Measurements from ENCODE around the gene ABO. TPM values are rescaled to one million over a fixed set of nuclear protein-coding genes. Genes with fewer than 3 reads are reported as not detected.

The ABO gene
- total and polyA plus RNA-seq, 2 donors (not counting 3 experiments of a cell fraction or from before 2014, with no cell fraction given) = not detected

GRCh38 chr9:133282464-133283238 lies 7.7 kb upstream of the ABO start:
- Histone ChIP-seq H3K27me3 (ENCODE audit: control insufficient read depth in 2 of 2, insufficient read depth in 2 of 2, low read length in 2 of 2) (peaks cover 1 to 8% of the 10 kb centered on the region in 2 experiments), H3K79me2 (ENCODE audit: control insufficient read depth, insufficient read depth, low read length) (no peaks in the 10 kb centered on the region), H3K4me3 (replicated peaks in 1 of 3; ENCODE audit: insufficient read depth in 1 of 3, low read depth in 1 of 3, low read length in 3 of 3) (no peak overlapping the region), H3K9me1 (replicated peaks; ENCODE audit: control insufficient read depth, extremely low read depth, insufficient read depth, low read length) (no peaks in the 10 kb centered on the region), H3K4me2 (ENCODE audit: insufficient read depth, low read length) (no peak overlapping the region), H4K20me1 (replicated peaks; ENCODE audit: control insufficient read depth, extremely low read depth, insufficient read depth, low read length) (no peaks in the 10 kb centered on the region), H3K36me3 (ENCODE audit: control insufficient read depth in 2 of 2, extremely low read depth in 1 of 2, insufficient read depth in 2 of 2, low read length in 2 of 2) (no peaks in the 10 kb centered on the region), H3K4me1 (ENCODE audit: control insufficient read depth, extremely low read depth, insufficient read depth, low read length) (no peaks in the 10 kb centered on the region), H3K9ac (replicated peaks; ENCODE audit: extremely low read depth, insufficient read depth, low read length) (no peak overlapping the region), H3K9me3 (replicated peaks; ENCODE audit: control insufficient read depth, insufficient read depth, low read length) (no peaks in the 10 kb centered on the region), H2AFZ (ENCODE audit: low read depth, low read length) (no peak overlapping the region), H3K27ac (ENCODE audit: insufficient read depth, low read depth, low read length) (no peak overlapping the region)
- CTCF ChIA-PET = interaction anchor here (1.6 kb wide), 1 partner anchor 43 kb away, joined by 7 read pairs; no protein-coding TSS in a partner anchor
- BruUV-seq (replicated peaks) = no TSS peak
- FAIRE-seq = no peak
- dilution Hi-C loops (cut with MboI; ENCODE audit: extremely low pct_ligation_motif_present, low sequenced_read_pairs) = no loop called here
- TF ChIP-seq JUN (IDR thresholded peaks at IDR 0.05; ENCODE audit: borderline replicate concordance, insufficient read depth, insufficient read length, low read depth) = no peak
- TF ChIP-seq, protein P1, sequence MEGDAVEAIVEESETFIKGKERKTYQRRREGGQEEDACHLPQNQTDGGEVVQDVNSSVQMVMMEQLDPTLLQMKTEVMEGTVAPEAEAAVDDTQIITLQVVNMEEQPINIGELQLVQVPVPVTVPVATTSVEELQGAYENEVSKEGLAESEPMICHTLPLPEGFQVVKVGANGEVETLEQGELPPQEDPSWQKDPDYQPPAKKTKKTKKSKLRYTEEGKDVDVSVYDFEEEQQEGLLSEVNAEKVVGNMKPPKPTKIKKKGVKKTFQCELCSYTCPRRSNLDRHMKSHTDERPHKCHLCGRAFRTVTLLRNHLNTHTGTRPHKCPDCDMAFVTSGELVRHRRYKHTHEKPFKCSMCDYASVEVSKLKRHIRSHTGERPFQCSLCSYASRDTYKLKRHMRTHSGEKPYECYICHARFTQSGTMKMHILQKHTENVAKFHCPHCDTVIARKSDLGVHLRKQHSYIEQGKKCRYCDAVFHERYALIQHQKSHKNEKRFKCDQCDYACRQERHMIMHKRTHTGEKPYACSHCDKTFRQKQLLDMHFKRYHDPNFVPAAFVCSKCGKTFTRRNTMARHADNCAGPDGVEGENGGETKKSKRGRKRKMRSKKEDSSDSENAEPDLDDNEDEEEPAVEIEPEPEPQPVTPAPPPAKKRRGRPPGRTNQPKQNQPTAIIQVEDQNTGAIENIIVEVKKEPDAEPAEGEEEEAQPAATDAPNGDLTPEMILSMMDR (IDR thresholded peaks at IDR 0.05; ENCODE audit: extremely low read depth in 1 of 2, insufficient read depth in 1 of 2, low read depth in 1 of 2, low read length in 2 of 2) = no peak
- no peak for TF ChIP-seq GATA2 (IDR thresholded peaks at IDR 0.05; ENCODE audit: insufficient read depth, insufficient read length, low read depth, low read length)
- no peak for TF ChIP-seq EZH2 (IDR thresholded peaks at IDR 0.05; ENCODE audit: borderline replicate concordance, low read depth, low read length, severe bottlenecking)
- TF ChIP-seq, protein P2, sequence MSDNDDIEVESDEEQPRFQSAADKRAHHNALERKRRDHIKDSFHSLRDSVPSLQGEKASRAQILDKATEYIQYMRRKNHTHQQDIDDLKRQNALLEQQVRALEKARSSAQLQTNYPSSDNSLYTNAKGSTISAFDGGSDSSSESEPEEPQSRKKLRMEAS (IDR thresholded peaks at IDR 0.05; ENCODE audit: insufficient read depth, insufficient read length) = no peak
- TF ChIP-seq POLR2AphosphoS5 (IDR thresholded peaks at IDR 0.05; ENCODE audit: insufficient read depth, low read depth, low read length) = no peak
- no peak for TF ChIP-seq POLR2A (IDR thresholded peaks at IDR 0.05; ENCODE audit: low read depth, low read length)
- no peak for TF ChIP-seq FOS (IDR thresholded peaks at IDR 0.05; ENCODE audit: borderline replicate concordance, insufficient read depth, low read length)
- DNase-seq (ENCODE audit: low read depth, low spot score) = no peak
- intact Hi-C loops (cut with micrococcal nuclease) = no loop called here
- POLR2A ChIA-PET = no interaction called here

Measured in endothelial cell of umbilical vein (primary cell).